GM12878 (cell line): Measurements from ENCODE around the gene MGMT. TPM values are rescaled to one million over a fixed set of nuclear protein-coding genes. Genes with fewer than 3 reads are reported as not detected.

Experiments
- ATAC-seq: fragments of 200-7000 bp; cut with Tn5 transposase; 3 replicates; pipeline ENCODE4 v1.9.1; 2020; ENCODE audit warnings: mild to moderate bottlenecking, moderate library complexity
- BruUV-seq: library from RNA; stranded (reverse); fragments of 400-500 nt; replicated peaks from 2 replicates; lab custom pipeline; 2021; lab: Mats Ljungman, UMichigan
- CTCF ChIA-PET: fragments of 300-600 bp; sonication (Branson Sonifier 250); formaldehyde crosslinking; extraction: SDS; loops from one replicate; lab custom pipeline; 2021; ENCODE audit warnings: inconsistent platforms; lab: Yijun Ruan, JAX
- POLR2A ChIA-PET: fragments of 350-600 bp; formaldehyde crosslinking; extraction: SDS; loops from one replicate; lab custom pipeline; 2021; ENCODE audit warnings: inconsistent platforms; lab: Charles Lee
- RAD21 ChIA-PET: fragments of 300-600 bp; sonication (Branson Sonifier 250); formaldehyde crosslinking; loops from one replicate; lab custom pipeline; 2023; ENCODE audit warnings: antibody characterized with exemption; ENCODE audit not compliant: unreplicated experiment; lab: Charles Lee
- SMC1A ChIA-PET: fragments of 300-600 bp; sonication (Branson Sonifier 250); formaldehyde crosslinking; loops from one replicate; lab custom pipeline; 2023; ENCODE audit not compliant: unreplicated experiment, uncharacterized antibody; lab: Charles Lee
- DNase-seq: peaks from one replicate; pipeline ENCODE4 v3.0.0-alpha.2; 2011; ENCODE audit warnings: low read depth, low spot score
- FAIRE-seq: peaks from 3 replicates; lab custom pipeline; 2011; peaks lifted over from hg19 to GRCh38; lab: Jason Lieb, UNC
- H2AFZ ChIP-seq: 2 replicates; pipeline ENCODE4 v1.6.0; 2011; ENCODE audit warnings: low read depth, low read length, control low read depth; ENCODE audit not compliant: control insufficient read depth
- H3K27ac ChIP-seq: 2 replicates; pipeline ENCODE4 v1.5.1; 2011; ENCODE audit warnings: control low read depth; ENCODE audit not compliant: control insufficient read depth, insufficient read depth
- H3K27me3 ChIP-seq, 2 experiments: replicated peaks in 1 of 2; 2 replicates each; pipeline versions ENCODE4 v1.6.0 to v1.6.1; 2011; ENCODE audit warnings: low read length in 1 of 2; ENCODE audit not compliant: control insufficient read depth in 2 of 2, insufficient read depth in 2 of 2
- H3K36me3 ChIP-seq, 2 experiments: 2 replicates each; pipeline ENCODE4 v1.5.1; 2011; ENCODE audit warnings: low read length in 1 of 2; ENCODE audit not compliant: control insufficient read depth in 2 of 2, insufficient read depth in 2 of 2
- H3K4me1 ChIP-seq: 2 replicates; pipeline ENCODE4 v1.6.1; 2011; ENCODE audit warnings: mild to moderate bottlenecking, low read length, moderate library complexity, mixed read lengths; ENCODE audit not compliant: control insufficient read depth, insufficient read depth
- H3K4me2 ChIP-seq: 2 replicates; pipeline ENCODE4 v1.6.0; 2011; ENCODE audit warnings: control low read depth; ENCODE audit not compliant: control insufficient read depth, insufficient read depth
- H3K4me3 ChIP-seq: fragments of 200-600 bp; sonication (generic); 2 replicates; pipeline ENCODE4 v1.5.1; 2016
- H3K79me2 ChIP-seq: 2 replicates; pipeline ENCODE4 v1.6.0; 2011; ENCODE audit warnings: low read length; ENCODE audit not compliant: control insufficient read depth, insufficient read depth
- H3K9ac ChIP-seq: 2 replicates; pipeline ENCODE4 v1.8.0; 2011; ENCODE audit warnings: low read length, control low read depth, mixed read lengths; ENCODE audit not compliant: control insufficient read depth, insufficient read depth
- H3K9me3 ChIP-seq: replicated peaks from 3 replicates; pipeline ENCODE4 v1.5.1; 2011; ENCODE audit warnings: mild to moderate bottlenecking, low read length; ENCODE audit not compliant: control insufficient read depth, insufficient read depth
- H4K20me1 ChIP-seq: 2 replicates; pipeline ENCODE4 v1.6.0; 2011; ENCODE audit not compliant: control insufficient read depth, insufficient read depth
- CBX3 ChIP-seq: fragments of 200-600 bp; sonication (generic); IDR thresholded peaks from 2 replicates; pipeline ENCODE4 v1.6.1; 2016; ENCODE audit warnings: low read depth, borderline replicate concordance
- GABPA ChIP-seq: IDR thresholded peaks from 2 replicates; pipeline ENCODE4 v1.6.1; 2014; ENCODE audit warnings: antibody characterized with exemption, low read depth, mild to moderate bottlenecking, inconsistent platforms
- HDAC6 ChIP-seq: fragments of 200-600 bp; sonication (generic); IDR thresholded peaks from one replicate; pipeline ENCODE4 v1.8.0; 2017; ENCODE audit warnings: antibody characterized with exemption; ENCODE audit not compliant: unreplicated experiment
- PAX5 ChIP-seq: IDR thresholded peaks from 2 replicates; pipeline ENCODE4 v1.6.1; 2011; ENCODE audit warnings: low read depth, low read length, borderline replicate concordance
- RB1 ChIP-seq: fragments of 450-650 bp; formaldehyde crosslinking; IDR thresholded peaks from 2 replicates; pipeline ENCODE4 v1.6.1; 2017; ENCODE audit warnings: mild to moderate bottlenecking, borderline replicate concordance
- RCOR1 ChIP-seq: conservative IDR thresholded peaks from 2 replicates; pipeline ENCODE4 v1.6.1; 2012; ENCODE audit warnings: low read depth, low read length, improper control_type of control experiment
- RUNX3 ChIP-seq: IDR thresholded peaks from 2 replicates; pipeline ENCODE4 v1.6.1; 2012; ENCODE audit warnings: low read length, inconsistent platforms
- SREBF1 ChIP-seq: IDR thresholded peaks from 2 replicates; pipeline ENCODE4 v1.6.1; 2012; ENCODE audit warnings: mild to moderate bottlenecking, low read length
- WGBS: methylation state at CpG from one replicate; pipeline ENCODE4 v1.1.6; 2016; ENCODE audit warnings: low lambda C conversion rate; ENCODE audit not compliant: insufficient replicate concordance, insufficient coverage; ENCODE audit errors: missing lambda C conversion rate; 5-methylcytosine and 5-hydroxymethylcytosine counted together
- in situ Hi-C: fragments of 300-500 bp; cut with MboI; formaldehyde crosslinking; loops from 9 replicates; pipeline ENCODE4 v1.14.3; 2018; ENCODE audit warnings: mixed read lengths
- intact Hi-C: fragments of 100-400 bp; cut with micrococcal nuclease; formaldehyde crosslinking; loops from one replicate; pipeline ENCODE4 v1.14.2; 2022; ENCODE audit not compliant: unreplicated experiment
- polyA plus RNA-seq, 11 experiments: library from polyadenylated mRNA; depleted of rRNA in 4 of 11; unstranded in 6 of 11; stranded (reverse) in 5 of 11; fragments of >200 nt; fragmentation: Nextera tagmentation in 4 of 11; fragmentation: Illumina TruSeq in 1 of 11; extraction: Ambion mirVana in 4 of 11; extraction: Trizol in 1 of 11; gene quantifications; 1 replicate in 1 of 11; 2 replicates in 10 of 11; pipeline versions ENCODE4 v1.2.1 to v1.2.3, GENCODE V29; 2011 to 2016; ENCODE audit warnings: inconsistent platforms in 2 of 11, missing spikeins in 2 of 11, low read depth in 1 of 11
- total RNA-seq, 4 experiments: library from RNA; depleted of rRNA in 3 of 4; stranded (reverse); fragments of >200 nt in 3 of 4; fragmentation: Illumina TruSeq in 1 of 4; extraction: Trizol in 1 of 4; gene quantifications; 2 replicates each; pipeline versions ENCODE4 v1.2.1 to v1.2.3, GENCODE V29; 2013 to 2021
- TF ChIP-seq, protein P1 (sequence below): IDR thresholded peaks from 2 replicates; pipeline ENCODE4 v1.6.1; 2012; ENCODE audit warnings: low read depth, low read length, improper control_type of control experiment

Gene MGMT
- total and polyA plus RNA-seq, 10 of the 15 experiments (the other 5 are each of a cell fraction or from before 2014, with no cell fraction given), result 0.16 to 24.2 (median 13.3) TPM

- Histone ChIP-seq H3K27ac (no peak overlapping the region), H3K27me3 (no peaks in the 10 kb centered on the region), H4K20me1 (no peaks in the 10 kb centered on the region), H2AFZ (no peak overlapping the region), H3K36me3 (no peaks in the 10 kb centered on the region), H3K4me3 (no peak overlapping the region), H3K9ac (no peak overlapping the region), H3K9me3 (peaks cover 4% of the 10 kb centered on the region; the same call in 1 of the 3 replicates), H3K4me1 (no peaks in the 10 kb centered on the region), H3K4me2 (no peak overlapping the region), H3K79me2 (no peaks in the 10 kb centered on the region)
- SMC1A ChIA-PET, result interaction anchor here (1.3 to 1.4 kb wide), 2 partner anchors 11 to 16 kb away, joined by 3 to 4 read pairs; no protein-coding TSS in a partner anchor
- BruUV-seq, result no TSS peak
- TF ChIP-seq CBX3, result no peak
- TF ChIP-seq, protein P1, sequence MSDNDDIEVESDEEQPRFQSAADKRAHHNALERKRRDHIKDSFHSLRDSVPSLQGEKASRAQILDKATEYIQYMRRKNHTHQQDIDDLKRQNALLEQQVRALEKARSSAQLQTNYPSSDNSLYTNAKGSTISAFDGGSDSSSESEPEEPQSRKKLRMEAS, result no peak
- no peak for TF ChIP-seq RUNX3
- no peak for TF ChIP-seq SREBF1
- TF ChIP-seq RCOR1, result no peak
- no peak for TF ChIP-seq GABPA
- TF ChIP-seq HDAC6, result no peak
- TF ChIP-seq RB1, result no peak
- TF ChIP-seq PAX5, result no peak
- CTCF ChIA-PET, result interaction anchor here (1.5 kb wide), 1 partner anchor 12 kb away, joined by 4 read pairs; no protein-coding TSS in a partner anchor
- in situ Hi-C loops (no loop called here), intact Hi-C loops (no loop called here)
- no peak for FAIRE-seq
- RAD21 ChIA-PET, result no interaction called here
- 100% methylated on average over 1 of the region's 1 CpG for WGBS
- DNase-seq, result no peak
- POLR2A ChIA-PET, result no interaction called here
- ATAC-seq, result no peak
Observed at GRCh38 chr10:129670124-129670523, 203.1 kb downstream of the MGMT start.
